Retinal pigment epithelial cell (primary cell): Measurements from ENCODE around the gene TRMO.

Experiments
- DNase-seq: peaks from one replicate; pipeline ENCODE4 v3.0.0-alpha.2; 2010; ENCODE audit warnings: low read depth
- H3K4me3 ChIP-seq: 2 replicates; pipeline ENCODE4 v1.5.1; 2011; ENCODE audit warnings: mild to moderate bottlenecking, low read length, control low read depth, moderate library complexity
- CTCF ChIP-seq: conservative IDR thresholded peaks from 2 replicates; pipeline ENCODE4 v1.5.1; 2011; ENCODE audit warnings: low read depth, low read length, control low read depth, inconsistent platforms

Gene TRMO

GRCh38 chr9:97928986-97929604 lies 6.8 kb upstream of the TRMO start:
- DNase-seq, result no peak
- TF ChIP-seq CTCF, result no peak
- no peak overlapping the region for H3K4me3 ChIP-seq

GRCh38 chr9:97925497-97926334 lies 3.4 kb upstream of the TRMO start:
- no peak for DNase-seq
- TF ChIP-seq CTCF, result no peak
- no peak overlapping the region for H3K4me3 ChIP-seq

GRCh38 chr9:97924386-97924785 lies 2.1 kb upstream of the TRMO start:
- H3K4me3 ChIP-seq, result no peak overlapping the region
- TF ChIP-seq CTCF, result no peak
- no peak for DNase-seq

GRCh38 chr9:97923529-97924108 lies 1.3 kb upstream of the TRMO start:
- H3K4me3 ChIP-seq, result peak overlapping the region; percentile 35
- peak; percentile 36 for DNase-seq
- peak; percentile 57 for TF ChIP-seq CTCF

GRCh38 chr9:97919217-97919813 lies 3.0 kb downstream of the TRMO start:
- no peak for DNase-seq
- no peak overlapping the region for H3K4me3 ChIP-seq
- no peak for TF ChIP-seq CTCF

GRCh38 chr9:97918611-97919010 lies 3.7 kb downstream of the TRMO start:
- no peak for DNase-seq
- H3K4me3 ChIP-seq, result no peak overlapping the region
- no peak for TF ChIP-seq CTCF
